GM19324 (cell line): ENCODE data around the gene CRYBG1.

Experiments
- ATAC-seq: cut with Tn5 transposase; IDR thresholded peaks from one replicate; pipeline ENCODE4 v1.9.1; 2021; ENCODE audit warnings: mild to moderate bottlenecking, moderate library complexity; ENCODE audit not compliant: unreplicated experiment, low FRiP score

The CRYBG1 gene

DNA sequence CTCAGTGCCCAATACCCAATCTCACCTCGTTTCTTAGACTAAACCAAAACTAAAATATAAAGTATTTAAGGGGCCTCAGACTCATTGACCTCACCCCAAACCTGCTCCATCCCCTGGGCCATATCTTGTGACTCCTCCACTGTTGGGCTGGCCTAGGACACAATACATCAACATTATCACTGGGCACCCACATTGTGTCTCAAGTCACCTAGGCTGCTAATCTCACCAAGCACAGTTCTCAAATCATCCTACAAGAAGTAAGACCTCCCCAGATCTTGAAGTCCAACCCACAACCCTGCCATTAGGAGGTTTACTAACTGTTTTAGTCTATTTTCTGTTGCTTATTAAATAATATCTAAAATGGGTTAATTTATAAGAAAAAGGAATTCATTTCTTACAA is 96.2 kb downstream of the CRYBG1 start:
- ATAC-seq: no peak

DNA sequence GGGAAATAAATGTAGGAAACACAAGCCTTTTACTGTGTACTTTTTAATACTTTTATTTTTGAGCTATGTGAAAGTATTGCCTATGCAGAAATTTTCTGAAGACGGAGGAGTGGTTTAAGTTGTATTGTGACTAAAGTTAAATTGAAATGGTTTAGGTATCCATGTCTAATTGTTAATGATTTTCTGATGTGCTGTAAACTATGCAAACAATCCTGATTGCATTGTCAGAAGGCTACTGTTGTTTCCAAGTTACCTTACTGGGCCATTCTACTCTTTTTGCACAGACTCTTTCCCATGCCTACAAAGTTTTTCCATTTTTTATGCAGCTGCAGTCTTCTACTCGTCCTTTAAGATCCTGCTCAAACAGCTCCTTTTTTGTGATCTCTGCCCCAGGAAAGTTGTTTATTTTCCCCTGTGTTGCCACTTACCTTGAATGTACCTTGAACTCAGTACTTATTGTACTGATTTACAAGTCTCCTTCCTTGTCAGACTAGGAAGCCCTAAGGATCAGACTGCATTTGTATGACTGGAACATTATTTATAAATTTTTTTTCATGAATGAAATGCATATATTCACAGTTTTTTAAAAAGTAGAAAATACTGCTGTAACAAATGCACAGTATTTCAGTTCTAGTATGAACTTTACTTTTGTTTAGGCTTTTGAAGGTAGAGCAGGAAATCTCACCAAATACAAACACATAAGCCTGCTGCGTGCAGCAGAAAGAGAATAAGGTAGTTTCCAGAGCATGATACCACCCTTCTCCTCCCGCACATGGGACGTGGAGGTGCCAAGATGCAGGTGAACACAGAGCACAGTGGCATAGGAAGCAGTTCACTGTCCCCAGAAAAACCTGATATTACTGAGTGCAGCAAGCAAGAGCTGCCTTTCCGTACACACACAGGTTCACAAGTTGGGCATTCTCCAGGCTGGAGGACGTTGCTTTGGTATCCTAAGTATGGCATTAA is 97.8 kb downstream of the CRYBG1 start:
- ATAC-seq: no peak

DNA sequence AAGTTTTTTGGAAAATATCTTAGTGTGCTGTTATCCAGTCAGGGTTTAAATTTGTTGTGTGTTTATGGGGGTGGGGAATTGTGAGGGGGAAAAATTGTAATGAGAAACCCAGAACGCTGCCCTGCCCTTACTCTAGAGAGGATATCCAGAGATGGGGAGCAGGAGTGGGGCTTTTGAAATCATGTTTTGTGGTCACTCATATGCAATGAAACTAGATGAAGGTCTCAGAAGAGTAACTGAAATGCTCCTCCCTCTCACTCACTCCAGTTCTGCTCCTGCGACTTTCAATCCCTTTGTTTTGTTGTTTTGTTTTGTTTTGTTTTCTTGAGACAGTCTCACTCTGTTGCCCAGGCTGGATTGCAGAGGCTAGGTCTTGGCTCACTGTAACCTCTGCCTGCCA is 100.0 kb downstream of the CRYBG1 start:
- no peak for ATAC-seq

DNA sequence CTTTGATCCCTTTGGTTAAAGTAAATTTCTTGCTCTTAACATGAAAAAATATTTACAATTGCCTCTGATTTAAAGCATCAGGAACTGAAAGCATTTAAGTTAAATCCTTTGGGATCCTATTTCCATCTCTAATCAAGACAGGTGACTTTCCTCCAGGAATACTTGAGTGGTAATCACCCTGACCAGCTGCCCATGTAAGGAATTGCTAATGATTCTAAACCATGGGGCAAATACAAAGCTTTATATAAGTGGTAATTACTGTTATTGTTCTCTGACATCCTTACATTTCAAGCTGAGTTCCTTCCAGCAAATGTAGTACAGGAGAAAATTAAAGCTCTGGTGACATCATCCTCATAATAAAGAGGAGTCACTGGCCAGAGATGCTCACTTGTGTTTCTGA is 100.6 kb downstream of the CRYBG1 start:
- ATAC-seq: no peak

DNA sequence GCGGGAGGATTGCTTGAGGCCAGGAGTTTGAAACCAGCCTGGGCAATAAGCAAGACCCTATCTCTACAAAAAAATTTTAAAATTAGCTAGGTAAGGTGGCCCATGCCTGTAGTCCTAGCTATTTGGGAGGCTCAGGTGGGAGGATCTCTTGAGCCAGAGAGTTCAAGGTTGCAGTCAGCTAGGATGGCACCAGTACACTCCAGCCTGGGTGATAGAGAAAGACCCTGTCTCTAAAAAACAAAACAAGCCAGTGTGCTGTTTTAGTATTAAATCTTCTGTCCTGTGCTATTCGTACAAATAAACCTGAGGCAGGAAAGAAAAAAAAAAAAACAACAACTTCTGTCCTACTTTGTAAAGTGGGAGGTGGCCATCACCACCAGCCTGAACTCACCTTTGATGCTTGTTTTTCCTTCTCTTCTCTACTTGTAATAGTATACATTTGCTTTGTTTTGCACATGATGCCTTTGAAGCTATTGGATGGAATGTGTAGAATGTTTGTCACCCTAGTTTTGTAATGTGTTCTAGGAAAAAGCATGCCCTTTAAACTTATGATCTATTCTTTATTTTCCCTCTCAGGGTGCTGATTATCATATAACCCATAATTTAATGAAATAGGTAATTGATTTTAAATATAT is 102.5 kb downstream of the CRYBG1 start:
- no peak for ATAC-seq

DNA sequence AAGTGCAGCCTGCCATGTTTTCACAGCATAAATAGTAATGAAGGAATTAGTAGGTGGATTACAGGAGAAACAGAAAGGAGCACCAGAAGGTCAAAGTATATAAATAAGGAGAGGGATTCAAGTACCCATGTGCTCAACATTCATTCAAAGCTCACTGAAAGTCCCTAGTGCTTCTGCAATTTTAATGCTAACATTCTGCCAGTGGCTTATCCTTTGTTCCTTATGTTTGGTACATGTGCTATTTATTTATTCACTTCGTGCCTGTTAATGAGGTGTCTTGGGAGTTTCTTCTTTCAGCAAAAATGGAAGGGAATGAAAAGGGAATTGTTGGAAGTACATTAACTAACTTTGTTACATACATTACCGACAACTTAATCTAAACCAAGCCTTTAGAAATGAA is 105.7 kb downstream of the CRYBG1 start:
- no peak for ATAC-seq

DNA sequence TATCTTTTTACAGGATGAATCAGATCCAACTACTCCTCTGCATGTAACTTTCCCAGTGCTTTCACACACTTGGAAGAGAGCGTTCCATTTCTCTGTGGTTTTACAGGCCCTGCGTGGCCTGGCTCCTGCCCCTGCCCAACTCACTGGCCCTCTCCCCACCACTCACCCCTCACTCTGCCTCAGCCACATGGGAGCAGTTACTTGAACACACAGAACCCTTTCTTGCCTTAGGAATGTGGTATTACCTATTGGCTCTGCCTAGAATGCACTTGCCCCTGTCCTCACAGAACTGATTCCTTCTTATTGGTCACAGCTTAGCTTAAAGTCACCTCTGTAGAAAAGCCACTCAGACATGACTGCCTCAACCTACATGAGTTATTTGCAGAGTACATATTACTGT is 108.4 kb downstream of the CRYBG1 start:
- no peak for ATAC-seq

DNA sequence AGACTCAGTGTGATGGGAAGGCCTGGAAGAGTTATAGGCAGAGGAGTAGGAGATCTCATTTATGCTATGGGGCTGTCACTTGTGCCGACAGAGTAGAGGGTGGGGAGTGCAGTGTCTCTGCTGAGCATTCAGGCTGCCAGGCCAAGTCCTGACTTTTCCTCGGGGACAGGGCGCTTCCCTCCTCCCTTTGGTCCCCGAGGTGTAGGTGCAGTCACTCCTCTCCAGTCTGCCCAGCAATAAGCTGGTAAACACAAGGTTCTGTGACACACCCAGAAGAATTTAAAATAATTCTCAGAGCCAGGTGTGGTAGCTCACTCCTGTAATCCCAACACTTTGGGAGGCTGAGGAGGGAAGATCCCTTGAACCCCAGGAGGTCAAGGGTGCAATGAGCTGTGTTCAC is 109.4 kb downstream of the CRYBG1 start:
- ATAC-seq: no peak

DNA sequence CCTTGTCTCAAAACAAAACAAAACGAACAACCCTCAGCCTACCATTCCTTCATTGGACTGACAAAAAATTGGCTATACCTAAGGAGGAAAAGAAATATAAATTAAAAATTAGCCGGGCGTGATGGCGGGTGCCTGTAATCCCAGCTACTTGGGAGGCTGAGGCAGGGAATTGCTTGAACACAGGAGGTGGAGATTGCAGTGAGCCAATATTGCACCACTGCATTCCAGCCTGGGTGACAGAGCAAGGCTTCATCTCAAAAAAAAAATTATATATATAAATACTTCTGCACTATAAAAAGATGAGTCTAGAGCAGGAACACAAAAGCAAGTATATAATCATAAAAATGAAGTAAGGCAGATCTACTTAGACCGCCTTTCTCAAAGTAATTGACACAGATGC is 109.8 kb downstream of the CRYBG1 start:
- ATAC-seq: no peak

DNA sequence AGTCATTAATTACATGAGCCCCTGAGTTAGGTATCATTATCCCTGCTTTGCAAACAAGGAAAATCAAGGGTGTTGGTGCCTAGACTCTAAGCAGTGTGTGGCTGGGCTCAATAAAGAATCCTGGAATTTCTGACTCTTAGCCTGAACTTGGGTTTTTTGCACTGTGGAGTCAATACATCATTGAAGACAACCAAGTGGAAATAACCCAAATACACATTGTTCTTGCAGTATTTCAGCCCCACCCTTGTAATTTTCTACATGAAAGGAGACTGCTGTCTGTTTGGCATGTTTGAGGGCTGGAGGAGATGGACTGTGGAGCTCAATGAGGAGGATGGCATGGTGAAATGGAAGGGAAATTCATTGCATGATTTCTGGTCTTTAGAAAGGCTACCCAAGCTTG is 110.3 kb downstream of the CRYBG1 start:
- ATAC-seq: no peak

DNA sequence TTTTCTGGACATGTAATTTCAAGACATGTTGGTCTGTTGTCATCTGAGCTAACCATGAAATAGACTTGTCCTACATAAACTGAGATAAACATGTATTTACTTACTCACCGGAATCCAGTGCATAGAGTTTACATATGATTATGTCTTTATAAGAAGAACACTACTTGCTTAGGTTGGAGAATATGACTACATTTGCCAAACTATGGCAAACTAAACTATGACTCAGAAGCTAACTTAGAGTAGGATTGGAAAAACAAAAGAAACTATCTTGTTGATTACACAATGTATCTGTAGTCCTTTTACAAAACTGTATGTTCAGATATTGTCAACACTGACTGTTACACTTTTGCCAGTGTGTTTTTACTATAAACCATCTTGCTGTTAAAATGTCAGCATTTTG is 113.3 kb downstream of the CRYBG1 start:
- ATAC-seq: no peak

DNA sequence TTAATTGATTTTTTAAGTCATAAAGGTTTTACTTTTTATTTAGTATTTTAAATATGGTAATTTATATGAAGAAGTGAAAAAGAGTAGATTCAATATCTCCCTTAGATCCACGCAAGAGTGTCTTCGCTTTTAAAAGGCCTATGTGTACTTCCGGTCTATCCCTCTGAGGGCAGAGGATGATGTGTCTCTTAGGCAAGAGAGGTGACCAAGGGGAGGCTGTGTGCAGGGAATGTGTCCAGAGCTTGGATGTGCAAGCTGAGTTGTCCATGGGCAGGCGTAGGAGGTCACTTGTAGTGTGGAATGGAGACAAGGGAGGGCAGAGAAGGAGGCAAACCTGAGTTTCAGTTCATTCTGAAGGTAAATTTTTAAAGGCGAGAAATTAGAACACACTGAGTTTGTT is 113.9 kb downstream of the CRYBG1 start:
- no peak for ATAC-seq

DNA sequence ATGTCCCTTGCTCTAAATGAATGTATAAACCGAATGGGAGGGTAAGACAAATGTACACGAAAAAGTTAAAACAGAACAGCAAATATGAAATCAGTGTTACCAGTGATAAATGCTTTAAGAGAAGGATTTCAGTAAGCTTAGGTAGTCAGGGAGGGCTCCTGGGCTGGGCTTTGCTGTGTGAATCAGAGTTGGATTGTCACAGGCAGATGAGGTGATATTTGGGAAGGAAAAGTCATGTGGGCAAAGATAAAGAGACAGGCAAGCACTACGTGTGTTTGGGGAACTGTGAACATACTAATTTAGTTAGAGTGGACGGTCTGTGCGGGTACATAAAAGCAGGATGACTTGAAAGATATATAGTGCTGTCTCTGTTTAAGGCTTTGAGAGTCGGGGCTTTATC is 114.8 kb downstream of the CRYBG1 start:
- no peak for ATAC-seq

DNA sequence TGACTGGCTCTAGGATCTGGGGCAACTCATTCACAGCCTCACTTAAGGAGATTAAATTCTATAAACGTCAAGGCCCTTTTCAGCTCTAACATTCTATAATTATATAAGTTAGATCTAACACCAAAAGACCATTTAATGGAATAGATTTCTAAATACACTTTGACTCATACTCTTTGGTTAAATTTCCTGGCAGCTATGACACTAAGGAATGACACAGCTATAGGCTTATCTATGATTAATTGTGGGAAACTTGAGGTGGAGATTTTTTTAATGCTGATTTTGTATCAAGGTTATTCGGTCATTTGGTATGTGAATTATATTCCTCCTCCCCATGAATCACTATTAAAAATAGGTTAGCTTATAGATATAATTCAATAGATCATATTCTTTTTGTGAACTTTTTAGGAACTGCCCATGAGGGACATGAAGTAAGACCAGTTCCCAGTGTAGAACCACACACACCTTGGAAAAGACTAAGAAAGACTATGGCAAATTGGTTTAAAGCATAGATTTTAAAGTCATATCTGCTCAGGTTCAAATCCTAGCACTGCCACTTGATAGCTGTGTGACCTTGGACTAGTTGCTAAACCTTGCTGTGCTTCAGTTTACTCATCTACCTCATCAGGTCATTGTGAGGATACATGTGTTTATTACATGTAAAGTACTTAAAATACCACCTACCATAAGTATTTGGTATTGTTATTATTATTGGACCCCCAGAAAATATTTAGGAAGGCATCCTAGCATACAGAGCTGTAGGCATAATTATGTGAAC is 116.0 kb downstream of the CRYBG1 start:
- ATAC-seq: no peak

DNA sequence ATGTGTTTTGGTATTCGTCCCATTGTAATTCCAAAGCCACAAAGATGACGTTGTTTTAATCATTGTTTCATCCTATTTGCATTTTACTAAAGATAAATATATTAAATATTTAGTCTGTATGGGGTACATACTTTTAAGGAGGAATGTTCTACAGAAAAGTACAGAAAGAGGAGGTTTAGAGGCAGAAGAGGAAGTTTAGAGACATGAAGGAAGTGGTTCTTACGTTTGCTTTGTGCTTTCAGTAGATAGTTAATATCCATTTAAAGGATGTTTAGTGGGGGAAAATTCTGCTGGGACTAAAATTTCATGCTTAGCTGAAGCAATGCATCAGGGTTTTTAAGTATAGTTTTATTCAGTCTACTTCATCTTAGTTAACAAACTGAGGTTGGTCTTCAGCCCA is 116.6 kb downstream of the CRYBG1 start:
- ATAC-seq: no peak

DNA sequence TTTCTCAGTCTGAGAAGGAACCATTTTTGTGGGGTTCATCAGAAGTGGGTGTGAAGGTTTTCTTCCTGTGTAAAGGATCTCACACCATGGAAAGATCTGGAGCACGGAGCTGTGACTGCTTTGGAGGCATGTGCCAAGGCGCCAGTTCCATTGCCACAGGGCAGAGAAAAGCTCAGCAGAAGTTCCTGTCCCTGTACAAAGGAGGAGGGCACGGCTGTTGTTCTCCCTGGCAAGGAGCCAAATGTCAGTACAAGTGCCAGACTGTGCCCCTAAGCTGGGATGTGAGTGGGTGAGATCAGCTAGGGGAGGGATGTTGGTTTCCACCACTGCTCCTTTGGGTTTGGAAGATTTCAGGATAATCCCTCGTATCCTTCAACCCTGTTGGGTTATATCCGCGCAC is 117.3 kb downstream of the CRYBG1 start:
- ATAC-seq: no peak

DNA sequence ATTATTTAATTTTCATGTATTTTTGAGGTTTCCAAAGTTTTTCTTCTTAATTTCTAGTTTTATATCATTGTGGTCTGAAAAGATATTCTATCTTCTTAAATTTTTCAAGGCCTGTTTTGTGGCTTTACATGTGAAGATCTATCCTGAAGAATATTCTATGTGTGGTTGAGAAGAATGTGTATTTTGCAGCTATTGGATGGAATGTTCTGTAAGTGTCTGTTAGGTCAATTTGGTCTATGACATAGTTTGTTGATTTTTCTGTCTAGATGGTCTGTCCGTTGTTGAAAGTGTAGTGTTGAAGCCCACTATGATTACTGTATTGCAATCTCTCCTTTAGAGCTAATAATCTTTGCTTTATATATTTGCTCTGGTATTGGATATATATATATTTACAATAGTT is 125.7 kb downstream of the CRYBG1 start:
- no peak for ATAC-seq

DNA sequence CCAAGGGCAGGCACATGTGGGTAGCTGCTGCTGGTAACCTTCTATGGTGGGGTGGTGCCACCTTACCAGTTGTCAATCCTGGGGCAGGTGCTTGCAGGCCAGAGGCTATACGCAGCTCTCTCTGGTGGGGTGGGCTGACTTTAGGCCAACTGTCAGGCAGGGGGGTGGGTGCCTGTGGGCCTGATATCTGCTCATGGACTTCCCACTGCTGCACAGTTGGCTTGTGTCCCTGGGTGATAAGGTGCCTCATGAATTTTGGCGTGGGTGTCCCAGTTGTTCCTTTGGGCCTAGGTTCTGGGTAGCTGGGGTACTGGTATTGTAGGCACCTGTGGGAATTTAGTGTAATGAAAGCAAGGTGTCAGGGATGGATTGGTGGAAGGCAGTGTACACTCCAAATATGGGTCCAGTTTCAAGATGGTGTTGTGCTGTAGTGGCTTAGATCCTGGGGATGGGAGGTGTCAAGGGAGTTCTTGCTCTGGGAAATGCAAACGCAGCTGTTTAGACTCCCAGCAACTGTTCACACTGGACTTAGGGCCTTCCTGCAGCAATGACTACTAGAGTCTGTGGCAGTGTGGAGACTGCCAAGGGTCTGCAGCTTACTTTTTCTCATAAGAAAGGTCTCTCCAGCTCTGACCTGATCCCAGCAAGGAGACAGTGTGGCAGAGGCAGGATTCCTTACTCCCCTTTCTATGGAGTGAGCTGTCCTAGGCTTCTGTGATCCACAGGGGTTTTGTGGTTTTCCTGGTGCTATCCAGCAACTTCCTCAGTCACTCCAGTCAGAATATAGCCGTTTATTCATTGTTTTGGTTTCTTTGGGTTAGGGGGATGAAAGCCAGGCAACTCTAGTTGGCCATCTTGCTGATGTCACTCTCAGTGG is 128.2 kb downstream of the CRYBG1 start:
- ATAC-seq: no peak

DNA sequence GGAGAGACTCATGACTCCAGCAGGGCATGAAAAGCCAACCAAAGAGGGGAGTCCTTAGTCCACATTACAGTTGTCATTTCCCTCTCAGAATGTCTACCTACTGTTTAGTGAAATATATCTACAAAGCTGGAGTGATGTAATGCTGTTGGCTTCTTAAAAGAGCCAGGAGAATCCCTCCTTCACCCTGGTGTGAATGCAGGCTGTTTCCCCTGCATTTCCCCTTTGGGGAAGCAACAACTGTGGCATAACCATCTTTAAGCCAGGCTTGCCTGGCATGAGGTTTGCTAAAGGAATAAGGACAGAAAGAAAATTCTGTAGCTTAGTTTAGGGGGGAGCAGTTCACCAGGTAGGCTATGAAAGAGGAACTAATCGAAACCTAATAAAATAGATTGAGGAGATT is 129.5 kb downstream of the CRYBG1 start:
- no peak for ATAC-seq

DNA sequence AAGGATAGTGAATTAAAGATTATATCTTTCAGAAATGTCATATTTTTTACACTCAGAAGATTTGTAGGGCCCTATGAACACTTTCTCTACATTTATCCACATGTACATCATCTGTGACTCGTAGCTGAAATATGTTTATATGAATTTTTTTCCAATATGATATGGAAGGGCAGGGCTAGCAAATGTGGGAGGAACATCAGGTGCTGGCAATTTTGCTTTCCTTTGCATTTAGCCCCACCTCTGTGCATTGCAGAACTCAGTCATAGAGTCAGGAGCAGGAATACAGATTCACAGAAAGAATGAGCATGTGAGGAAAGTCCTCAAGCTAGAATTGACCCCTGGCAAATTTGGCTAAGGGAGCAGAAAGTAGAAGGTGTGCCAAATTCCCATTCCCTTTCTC is 129.9 kb downstream of the CRYBG1 start:
- no peak for ATAC-seq
